Measurements from ENCODE around the gene SLCO2A1. TPM values are rescaled to one million over a fixed set of nuclear protein-coding genes. Genes with fewer than 3 reads are reported as not detected.

Gene SLCO2A1
- total and polyA plus RNA-seq, 2 experiments from 2014 or later: 0.22 to 4.8 TPM

DNA sequence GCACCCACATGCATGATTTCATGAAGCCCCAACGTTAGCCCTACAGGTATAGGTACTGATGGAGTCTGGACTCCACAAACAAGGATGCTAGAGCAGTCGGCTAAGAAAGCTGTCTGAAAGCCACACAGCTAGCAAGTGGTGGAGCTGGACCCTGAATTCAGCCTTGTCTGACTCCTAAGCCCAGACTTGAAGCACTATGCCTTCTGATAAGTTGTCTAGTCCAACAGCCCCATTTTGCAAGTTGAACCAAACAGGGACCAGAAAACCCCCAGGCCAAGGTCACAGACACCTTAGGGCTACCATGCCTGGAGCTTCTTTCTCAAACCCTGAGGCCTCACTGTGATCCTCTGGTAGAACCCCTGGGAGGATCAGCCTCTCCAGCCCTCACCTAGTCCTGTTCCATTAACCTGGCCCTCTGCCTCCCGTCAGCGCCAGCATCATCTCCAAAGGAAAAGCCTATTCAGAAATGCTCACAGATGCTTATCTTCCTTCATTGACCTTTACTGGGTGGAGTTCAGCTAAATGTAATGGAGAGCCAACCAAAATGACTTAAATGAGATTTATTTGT lies 1.7 kb upstream of the SLCO2A1 start:
- no peak overlapping the region for H2AFZ ChIP-seq
- WGBS, 2 experiments (ENCODE audit: low coverage in 1 of 2, low lambda C conversion rate in 2 of 2, missing lambda C conversion rate in 2 of 2): 99 to 100% methylated on average over 4 of the region's 4 CpGs
- H3K79me2 ChIP-seq (ENCODE audit: insufficient read depth): no peaks in the 10 kb centered on the region
- no peak for TF ChIP-seq EZH2phosphoT487 (IDR thresholded peaks at IDR 0.05; ENCODE audit: insufficient read depth, low read depth)
- no peak for TF ChIP-seq EZH2 (IDR thresholded peaks at IDR 0.05; ENCODE audit: insufficient read depth, poor library complexity, severe bottlenecking)
- H3K27me3 ChIP-seq (replicated peaks; ENCODE audit: insufficient read depth): no peaks in the 10 kb centered on the region; the same call in 1 of the 2 replicates
- H3K4me2 ChIP-seq (ENCODE audit: unreplicated experiment): no peak overlapping the region
- in situ Hi-C loops (cut with MboI): no loop called here
- H3K9me2 ChIP-seq (ENCODE audit: insufficient read depth): no peaks in the 10 kb centered on the region
- H3K4me1 ChIP-seq (ENCODE audit: insufficient read depth): peaks cover 4% of the 10 kb centered on the region; the same call in 1 of the 2 replicates
- no peaks in the 10 kb centered on the region for H3F3A ChIP-seq (ENCODE audit: insufficient read depth)
- no peak overlapping the region for H3K27ac ChIP-seq
- no peaks in the 10 kb centered on the region for H3K9me3 ChIP-seq (ENCODE audit: low read depth)
- no peaks in the 10 kb centered on the region for H4K20me1 ChIP-seq (ENCODE audit: insufficient read depth)
- H3K9ac ChIP-seq: no peak overlapping the region
- H3K36me3 ChIP-seq (ENCODE audit: low read depth): no peaks in the 10 kb centered on the region
- no peak for DNase-seq
- no peak overlapping the region for H3K4me3 ChIP-seq

- Histone ChIP-seq H3K79me2 (ENCODE audit: insufficient read depth) (no peaks in the 10 kb centered on the region), H3F3A (ENCODE audit: insufficient read depth) (no peaks in the 10 kb centered on the region), H3K4me3 (peak overlapping the region; percentile 78), H3K9me2 (ENCODE audit: insufficient read depth) (no peaks in the 10 kb centered on the region), H3K36me3 (ENCODE audit: low read depth) (no peaks in the 10 kb centered on the region), H3K9me3 (ENCODE audit: low read depth) (no peaks in the 10 kb centered on the region), H3K27me3 (replicated peaks; ENCODE audit: insufficient read depth) (no peaks in the 10 kb centered on the region; the same call in 1 of the 2 replicates), H3K4me1 (ENCODE audit: insufficient read depth) (peaks cover 4% of the 10 kb centered on the region; the same call in 1 of the 2 replicates), H3K4me2 (ENCODE audit: unreplicated experiment) (no peak overlapping the region), H4K20me1 (ENCODE audit: insufficient read depth) (no peaks in the 10 kb centered on the region), H3K27ac (no peak overlapping the region), H3K9ac (0 out of 2 replicates have a peak overlapping the region, but pooled peaks have one; percentile 65), H2AFZ (peak overlapping the region; percentile 84; the same call in 1 of the 2 replicates)
- no peak for DNase-seq
- WGBS, 2 experiments (ENCODE audit: low coverage in 1 of 2, low lambda C conversion rate in 2 of 2, missing lambda C conversion rate in 2 of 2): 51 to 63% methylated on average over 14 to 16 of the region's 16 CpGs
- TF ChIP-seq EZH2phosphoT487 (IDR thresholded peaks at IDR 0.05; ENCODE audit: insufficient read depth, low read depth) (no peak), EZH2 (IDR thresholded peaks at IDR 0.05; ENCODE audit: insufficient read depth, poor library complexity, severe bottlenecking) (no peak)
- in situ Hi-C loops (cut with MboI): no loop called here
Measured at GRCh38 chr3:134030379-134031347, 938 bp upstream of the SLCO2A1 start.

- in situ Hi-C loops (cut with MboI): no loop called here
- no peaks in the 10 kb centered on the region for H3K36me3 ChIP-seq (ENCODE audit: low read depth)
- H3F3A ChIP-seq (ENCODE audit: insufficient read depth): no peaks in the 10 kb centered on the region
- H3K4me1 ChIP-seq (ENCODE audit: insufficient read depth): peaks cover 4% of the 10 kb centered on the region; the same call in 1 of the 2 replicates
- no peaks in the 10 kb centered on the region for H4K20me1 ChIP-seq (ENCODE audit: insufficient read depth)
- WGBS, 2 experiments (ENCODE audit: low coverage in 1 of 2, low lambda C conversion rate in 2 of 2, missing lambda C conversion rate in 2 of 2): 2 to 5% methylated on average over 43 of the region's 43 CpGs
- no peaks in the 10 kb centered on the region for H3K9me2 ChIP-seq (ENCODE audit: insufficient read depth)
- TF ChIP-seq EZH2 (IDR thresholded peaks at IDR 0.05; ENCODE audit: insufficient read depth, poor library complexity, severe bottlenecking) (no peak), EZH2phosphoT487 (IDR thresholded peaks at IDR 0.05; ENCODE audit: insufficient read depth, low read depth) (no peak)
- H3K27ac ChIP-seq: no peak overlapping the region
- peak overlapping the region; percentile 65 for H3K9ac ChIP-seq
- no peaks in the 10 kb centered on the region for H3K79me2 ChIP-seq (ENCODE audit: insufficient read depth)
- H3K9me3 ChIP-seq (ENCODE audit: low read depth): no peaks in the 10 kb centered on the region
- H2AFZ ChIP-seq: peak overlapping the region; percentile 84
- H3K4me2 ChIP-seq (ENCODE audit: unreplicated experiment): peak overlapping the region; percentile 76
- H3K4me3 ChIP-seq: peak overlapping the region; percentile 78
- DNase-seq: peak; percentile 55
- no peaks in the 10 kb centered on the region; the same call in 1 of the 2 replicates for H3K27me3 ChIP-seq (replicated peaks; ENCODE audit: insufficient read depth)
Measured at GRCh38 chr3:134029256-134029733, 430 bp downstream of the SLCO2A1 start.

- no peak for DNase-seq
- in situ Hi-C loops (cut with MboI): no loop called here
- Histone ChIP-seq H3K27ac (no peak overlapping the region), H2AFZ (peak overlapping the region; percentile 84; the same call in 1 of the 2 replicates), H3K4me1 (ENCODE audit: insufficient read depth) (peaks cover 3% of the 10 kb centered on the region; the same call in 1 of the 2 replicates), H3K4me3 (peak overlapping the region; percentile 78), H3F3A (ENCODE audit: insufficient read depth) (no peaks in the 10 kb centered on the region), H3K79me2 (ENCODE audit: insufficient read depth) (no peaks in the 10 kb centered on the region), H3K27me3 (replicated peaks; ENCODE audit: insufficient read depth) (no peaks in the 10 kb centered on the region; the same call in 1 of the 2 replicates), H3K36me3 (ENCODE audit: low read depth) (no peaks in the 10 kb centered on the region), H4K20me1 (ENCODE audit: insufficient read depth) (no peaks in the 10 kb centered on the region), H3K9me3 (ENCODE audit: low read depth) (no peaks in the 10 kb centered on the region), H3K9me2 (ENCODE audit: insufficient read depth) (no peaks in the 10 kb centered on the region), H3K9ac (no peak overlapping the region), H3K4me2 (ENCODE audit: unreplicated experiment) (peak overlapping the region; percentile 76)
- TF ChIP-seq EZH2 (IDR thresholded peaks at IDR 0.05; ENCODE audit: insufficient read depth, poor library complexity, severe bottlenecking) (no peak), EZH2phosphoT487 (IDR thresholded peaks at IDR 0.05; ENCODE audit: insufficient read depth, low read depth) (no peak)
- 67 to 68% methylated on average over 22 to 23 of the region's 23 CpGs for WGBS, 2 experiments (ENCODE audit: low coverage in 1 of 2, low lambda C conversion rate in 2 of 2, missing lambda C conversion rate in 2 of 2)
Measured at GRCh38 chr3:134028486-134029255, 1.1 kb downstream of the SLCO2A1 start.

Data from GM23248 (cell line).